ENCODE results near the gene RPUSD3.

GRCh38 chr3:9876991-9877390, 33.2 kb upstream of the RPUSD3 start:
- no peak for TF ChIP-seq EZH2phosphoT487 (IDR thresholded peaks at IDR 0.05; ENCODE audit: insufficient read depth, low read depth)
- TF ChIP-seq EZH2 (IDR thresholded peaks at IDR 0.05; ENCODE audit: insufficient read depth, poor library complexity, severe bottlenecking) = no peak

All from GM23248 (cell line).